GM21367 (cell line): Measurements from ENCODE around the gene PSMD5.
A peak's percentile ranks its signal among the peaks of the same experiment; 100 is the strongest.
"Not testable (repeated sequence)": the region's sequence is repeated elsewhere in the genome, so short reads cannot be mapped to it uniquely, and the experiment has no call there.

Source experiments
- ATAC-seq: cut with Tn5 transposase; IDR thresholded peaks from one replicate; pipeline ENCODE4 v1.9.1; 2021; ENCODE audit not compliant: unreplicated experiment

Gene PSMD5

GRCh38 chr9:120808931-120809330, 33.8 kb downstream of the PSMD5 start:
- ATAC-seq: no peak

GRCh38 chr9:120807607-120808379, 34.9 kb downstream of the PSMD5 start:
- ATAC-seq: no peak

GRCh38 chr9:120804784-120805363, 37.8 kb downstream of the PSMD5 start:
- not testable (repeated sequence) for ATAC-seq

- no peak for ATAC-seq
These were observed 41.3 kb downstream of the PSMD5 start for GRCh38 chr9:120801441-120801840.

GRCh38 chr9:120792898-120793765, 49.6 kb downstream of the PSMD5 start, which contains the start of gene FBXW2:
Gene FBXW2, minus strand, starts transcription at chr9:120793416. Its CDS starts 5,158 bp downstream, at chr9:120788258.
- ATAC-seq: peak; percentile 87

GRCh38 chr9:120791161-120791560, 51.6 kb downstream of the PSMD5 start:
- ATAC-seq: no peak

GRCh38 chr9:120787933-120788332, 54.8 kb downstream of the PSMD5 start:
- ATAC-seq: no peak

GRCh38 chr9:120783602-120784047, 59.1 kb downstream of the PSMD5 start:
- no peak for ATAC-seq

- no peak for ATAC-seq
These were observed 61.5 kb downstream of the PSMD5 start for GRCh38 chr9:120781236-120781635.

GRCh38 chr9:120780367-120780766, 62.4 kb downstream of the PSMD5 start:
- ATAC-seq: no peak

GRCh38 chr9:120779227-120779626, 63.5 kb downstream of the PSMD5 start:
- no peak for ATAC-seq

- no peak for ATAC-seq
These were observed 64.0 kb downstream of the PSMD5 start for GRCh38 chr9:120778758-120779157.

- ATAC-seq: no peak
These were observed 65.5 kb downstream of the PSMD5 start for GRCh38 chr9:120777229-120777628.

- no peak for ATAC-seq
These were observed 65.9 kb downstream of the PSMD5 start for GRCh38 chr9:120776788-120777187.

- ATAC-seq: no peak
These were observed 66.9 kb downstream of the PSMD5 start for GRCh38 chr9:120775859-120776258.

GRCh38 chr9:120774719-120775118, 68.0 kb downstream of the PSMD5 start:
- no peak for ATAC-seq

- no peak for ATAC-seq
These were observed 69.5 kb downstream of the PSMD5 start for GRCh38 chr9:120773256-120773655.

- ATAC-seq: no peak
These were observed 71.8 kb downstream of the PSMD5 start for GRCh38 chr9:120770931-120771330.

- ATAC-seq: no peak
These were observed 73.8 kb downstream of the PSMD5 start for GRCh38 chr9:120768886-120769285.

- no peak for ATAC-seq
These were observed 74.5 kb downstream of the PSMD5 start for GRCh38 chr9:120768247-120768646.

- ATAC-seq: no peak
These were observed 75.3 kb downstream of the PSMD5 start for GRCh38 chr9:120767451-120767850.
